GM06990 (cell line): Measurements from ENCODE around the gene SLCO2A1.

ENCODE experiments used
- DNase-seq: peaks from one replicate; pipeline ENCODE4 v3.0.0-alpha.2; 2011; ENCODE audit not compliant: insufficient read length; ENCODE audit errors: extremely low read depth
- H3K27me3 ChIP-seq: replicated peaks from 2 replicates; pipeline ENCODE4 v1.6.0; 2011; ENCODE audit warnings: low read length; ENCODE audit not compliant: control insufficient read depth, insufficient read depth
- H3K36me3 ChIP-seq: 2 replicates; pipeline ENCODE4 v1.5.1; 2011; ENCODE audit warnings: low read length; ENCODE audit not compliant: control insufficient read depth, insufficient read depth
- H3K4me3 ChIP-seq: replicated peaks from 2 replicates; pipeline ENCODE4 v1.5.1; 2011; ENCODE audit warnings: low read depth, mild to moderate bottlenecking, control low read depth, low read length
- TF ChIP-seq, protein P1 (sequence below): IDR thresholded peaks from 2 replicates; pipeline ENCODE4 v1.5.1; 2011; ENCODE audit warnings: low read length, control low read depth, mild to moderate bottlenecking, inconsistent platforms; ENCODE audit not compliant: insufficient read depth, poor library complexity, severe bottlenecking

Gene SLCO2A1

DNA sequence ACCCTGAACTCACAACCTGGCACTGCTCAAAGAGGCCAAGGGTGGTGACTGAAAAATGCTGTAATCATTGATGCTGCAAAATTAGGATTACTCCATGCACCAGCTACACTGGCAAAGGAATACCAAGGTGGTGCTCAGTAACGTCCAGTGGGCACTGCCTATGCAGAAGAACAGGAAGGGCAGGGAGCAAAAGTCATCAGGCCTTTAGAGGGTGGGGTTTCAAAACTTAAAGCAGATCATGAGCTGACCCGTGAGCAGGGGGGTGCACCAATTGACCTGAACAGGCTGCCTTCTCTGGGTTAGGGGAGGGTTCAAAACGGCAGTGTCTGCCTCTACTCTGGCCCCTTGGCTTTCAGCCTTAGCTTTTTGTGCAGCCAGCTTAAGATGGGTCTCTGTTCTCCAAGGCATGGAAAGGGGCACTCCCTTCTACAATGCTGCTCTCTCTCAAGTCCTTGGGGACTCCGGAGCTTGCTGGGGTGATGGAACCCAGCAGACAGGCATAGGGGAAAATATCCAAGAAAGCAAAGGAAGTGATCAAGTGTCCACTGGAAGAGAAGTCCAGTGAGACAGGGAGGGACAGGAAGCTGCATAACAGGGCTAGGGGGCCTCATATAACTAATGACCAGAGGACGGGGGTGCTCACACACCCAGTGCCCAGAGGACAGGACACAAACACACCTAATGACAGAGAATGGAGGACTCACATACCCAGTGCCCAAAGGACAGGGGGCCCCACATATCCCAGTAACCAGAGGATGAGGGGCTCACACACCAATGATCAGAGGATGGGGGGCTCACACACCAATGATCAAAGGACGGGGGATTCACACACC lies 145.5 kb downstream of the SLCO2A1 start:
- TF ChIP-seq, protein P1, sequence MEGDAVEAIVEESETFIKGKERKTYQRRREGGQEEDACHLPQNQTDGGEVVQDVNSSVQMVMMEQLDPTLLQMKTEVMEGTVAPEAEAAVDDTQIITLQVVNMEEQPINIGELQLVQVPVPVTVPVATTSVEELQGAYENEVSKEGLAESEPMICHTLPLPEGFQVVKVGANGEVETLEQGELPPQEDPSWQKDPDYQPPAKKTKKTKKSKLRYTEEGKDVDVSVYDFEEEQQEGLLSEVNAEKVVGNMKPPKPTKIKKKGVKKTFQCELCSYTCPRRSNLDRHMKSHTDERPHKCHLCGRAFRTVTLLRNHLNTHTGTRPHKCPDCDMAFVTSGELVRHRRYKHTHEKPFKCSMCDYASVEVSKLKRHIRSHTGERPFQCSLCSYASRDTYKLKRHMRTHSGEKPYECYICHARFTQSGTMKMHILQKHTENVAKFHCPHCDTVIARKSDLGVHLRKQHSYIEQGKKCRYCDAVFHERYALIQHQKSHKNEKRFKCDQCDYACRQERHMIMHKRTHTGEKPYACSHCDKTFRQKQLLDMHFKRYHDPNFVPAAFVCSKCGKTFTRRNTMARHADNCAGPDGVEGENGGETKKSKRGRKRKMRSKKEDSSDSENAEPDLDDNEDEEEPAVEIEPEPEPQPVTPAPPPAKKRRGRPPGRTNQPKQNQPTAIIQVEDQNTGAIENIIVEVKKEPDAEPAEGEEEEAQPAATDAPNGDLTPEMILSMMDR, result no peak
- no peak for DNase-seq

DNA sequence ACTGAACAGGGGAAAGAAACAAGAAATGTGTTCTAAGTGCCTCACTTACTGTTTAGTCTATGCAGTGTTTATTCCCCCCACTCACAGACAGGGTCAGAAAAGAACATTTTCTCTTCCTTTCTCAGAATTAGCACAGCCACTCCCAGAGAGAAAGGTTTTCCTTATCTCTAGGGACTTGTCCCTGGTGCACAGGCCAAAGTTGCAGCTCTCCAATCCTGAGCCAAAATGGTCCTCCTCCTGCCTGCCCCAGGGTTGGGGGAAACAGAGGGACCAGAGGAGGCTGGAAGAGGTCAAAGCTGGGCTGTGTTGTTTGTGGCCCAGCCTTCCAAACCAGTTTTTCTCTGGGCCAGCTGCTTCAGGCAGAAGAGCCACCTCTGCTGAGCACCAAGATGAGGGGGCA lies 146.1 kb downstream of the SLCO2A1 start:
- TF ChIP-seq, protein P1, result no peak
- Histone ChIP-seq H3K36me3 (no peaks in the 10 kb centered on the region), H3K27me3 (no peaks in the 10 kb centered on the region), H3K4me3 (no peak overlapping the region)
- DNase-seq, result no peak

More for the DNA sequence above, 145.5 kb downstream of the SLCO2A1 start:
- no peaks in the 10 kb centered on the region for H3K36me3 ChIP-seq
- no peak overlapping the region for H3K4me3 ChIP-seq
- no peaks in the 10 kb centered on the region for H3K27me3 ChIP-seq

DNA sequence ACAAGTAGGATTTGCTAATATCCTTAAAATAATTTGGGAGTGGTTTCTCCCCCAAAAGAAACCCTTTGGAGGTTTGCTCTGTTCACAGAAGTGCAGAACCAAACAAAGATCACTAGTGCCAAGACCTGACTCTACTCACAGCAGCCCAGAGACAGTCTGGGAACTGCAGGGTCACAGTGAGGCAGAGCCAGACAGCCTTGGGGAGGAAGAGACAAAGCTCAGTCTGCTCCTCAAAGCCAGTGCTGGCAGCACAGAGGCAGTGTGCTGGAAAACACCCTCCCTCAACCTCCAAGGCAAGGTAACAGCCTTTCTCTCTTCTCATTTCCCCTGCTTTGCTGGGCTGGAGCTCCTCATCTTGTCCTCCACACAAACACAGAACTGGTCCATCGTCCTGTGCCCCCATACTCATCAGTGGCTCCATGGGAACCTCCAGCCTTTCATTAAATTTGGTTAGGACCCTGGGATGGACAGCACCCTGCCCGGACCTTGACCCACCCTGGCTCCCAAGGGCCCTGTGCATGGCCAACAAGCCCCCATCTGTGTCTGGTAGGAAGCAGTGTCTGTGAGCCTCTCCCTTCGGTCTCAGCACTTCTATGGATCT lies 146.6 kb downstream of the SLCO2A1 start:
- DNase-seq, result no peak
- H3K36me3 ChIP-seq, result no peaks in the 10 kb centered on the region

DNA sequence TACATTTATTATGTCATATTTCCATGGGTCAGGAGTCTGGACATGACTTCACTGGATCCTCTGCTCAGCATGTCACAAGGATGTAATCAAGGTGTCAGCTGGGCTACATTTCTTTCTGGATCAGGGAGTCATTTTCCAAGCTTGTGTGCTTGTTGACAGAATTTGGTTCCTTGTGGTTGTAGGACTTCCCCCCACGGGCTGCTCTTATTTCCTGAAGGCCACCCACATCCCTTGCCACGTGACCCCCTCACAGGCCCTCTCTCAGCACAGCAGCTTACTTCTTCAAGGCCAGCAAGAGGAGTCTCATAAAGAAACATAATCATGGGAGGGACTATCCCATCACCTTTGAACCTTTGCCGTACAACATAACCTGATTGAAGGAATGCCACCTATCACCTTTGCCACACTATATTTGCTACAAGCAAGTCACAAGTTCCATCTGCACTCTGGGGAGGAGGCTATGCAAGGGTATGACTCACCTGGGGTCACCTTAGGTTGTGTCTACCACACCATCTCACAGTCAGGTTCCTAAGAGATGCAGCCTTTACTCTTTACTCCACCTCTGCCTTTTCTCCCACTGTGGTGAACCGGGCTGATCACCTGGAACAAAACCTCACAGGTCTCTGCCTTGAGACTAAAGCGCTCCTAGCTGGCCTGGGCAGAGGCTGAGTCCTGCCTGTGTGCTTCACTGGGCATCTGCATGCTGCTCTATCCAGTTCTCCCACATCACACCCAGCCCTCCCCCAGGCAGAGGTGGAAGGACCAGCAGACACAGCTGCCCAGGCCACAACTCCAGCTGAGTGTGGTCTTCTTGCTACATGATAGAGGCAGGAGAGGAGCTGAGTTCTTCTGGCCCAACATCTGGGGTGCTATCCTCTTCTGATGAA lies 147.5 kb downstream of the SLCO2A1 start:
- no peak for DNase-seq
- H3K36me3 ChIP-seq, result no peaks in the 10 kb centered on the region
- H3K27me3 ChIP-seq, result no peaks in the 10 kb centered on the region
- no peak overlapping the region for H3K4me3 ChIP-seq
- TF ChIP-seq, protein P1, result no peak

More for the DNA sequence above, 146.6 kb downstream of the SLCO2A1 start:
- TF ChIP-seq, protein P1, result no peak
- no peak overlapping the region for H3K4me3 ChIP-seq
- no peaks in the 10 kb centered on the region for H3K27me3 ChIP-seq

DNA sequence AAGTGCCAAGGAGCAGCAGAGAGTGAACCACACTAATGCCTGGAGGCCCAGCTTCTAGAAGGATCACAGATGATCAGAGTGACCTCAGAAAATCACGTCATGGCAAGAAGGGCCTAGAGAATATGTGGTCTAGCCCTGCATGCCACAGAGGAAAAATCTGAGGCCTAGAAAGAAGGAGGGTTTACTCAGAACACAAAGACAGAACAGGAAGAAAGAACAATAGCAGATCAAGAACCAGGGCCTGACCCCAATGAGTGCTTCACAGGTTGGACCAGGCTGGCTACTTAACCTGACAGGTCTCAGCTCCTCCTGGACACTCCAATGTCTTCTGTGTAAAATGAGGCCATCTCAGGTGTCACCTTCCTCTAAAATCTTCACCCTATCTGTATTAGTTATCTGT lies 148.2 kb downstream of the SLCO2A1 start:
- H3K36me3 ChIP-seq, result no peaks in the 10 kb centered on the region

More for the DNA sequence above, 148.2 kb downstream of the SLCO2A1 start:
- H3K4me3 ChIP-seq, result no peak overlapping the region
- no peak for DNase-seq
- no peaks in the 10 kb centered on the region for H3K27me3 ChIP-seq
- TF ChIP-seq, protein P1, result no peak
